Measurements from ENCODE around the gene ADAMTS14. TPM values are rescaled to one million over a fixed set of nuclear protein-coding genes. Genes with fewer than 3 reads are reported as not detected.

Gene ADAMTS14
- total RNA-seq, 1 experiment from 2014 or later, result 0.14 TPM

DNA sequence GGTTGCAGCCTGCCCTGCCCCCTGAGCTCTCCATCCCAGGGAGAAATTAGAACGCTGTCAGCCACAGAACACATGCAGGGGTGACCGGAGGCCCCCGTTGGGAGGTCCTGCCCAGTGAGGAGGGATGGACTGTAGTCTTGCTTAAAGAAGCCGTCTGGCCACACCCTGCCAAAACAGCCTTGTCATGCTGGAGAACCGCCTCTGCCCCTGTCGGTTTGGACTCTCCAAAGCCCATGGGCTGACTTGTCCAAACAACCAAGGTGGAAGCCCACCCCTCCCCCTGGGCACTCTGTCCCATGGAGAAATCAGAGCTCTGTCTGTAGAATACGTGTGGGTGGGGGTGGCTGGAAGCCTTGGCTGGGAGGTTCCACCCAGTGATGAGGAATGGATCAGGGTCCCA is 125.5 kb downstream of the ADAMTS14 start:
- no peak for DNase-seq
- Mint-ChIP-seq H3K4me3 (ENCODE audit: low read depth, unreplicated experiment) (no peak overlapping the region), H3K27ac (ENCODE audit: unreplicated experiment) (no peak overlapping the region), H3K27me3 (ENCODE audit: unreplicated experiment) (peaks cover 84% of the 10 kb centered on the region), H3K9me3 (ENCODE audit: low read depth, unreplicated experiment) (no peaks in the 10 kb centered on the region), H3K36me3 (ENCODE audit: insufficient read depth, unreplicated experiment) (no peaks in the 10 kb centered on the region), H3K4me1 (ENCODE audit: low read depth, unreplicated experiment) (no peaks in the 10 kb centered on the region)
- intact Hi-C loops (cut with micrococcal nuclease; ENCODE audit: unreplicated experiment), result no loop called here
- CTCF ChIA-PET, result no interaction called here
- no TSS peak for BruUV-seq (replicated peaks)
- TF ChIP-seq, protein P1, sequence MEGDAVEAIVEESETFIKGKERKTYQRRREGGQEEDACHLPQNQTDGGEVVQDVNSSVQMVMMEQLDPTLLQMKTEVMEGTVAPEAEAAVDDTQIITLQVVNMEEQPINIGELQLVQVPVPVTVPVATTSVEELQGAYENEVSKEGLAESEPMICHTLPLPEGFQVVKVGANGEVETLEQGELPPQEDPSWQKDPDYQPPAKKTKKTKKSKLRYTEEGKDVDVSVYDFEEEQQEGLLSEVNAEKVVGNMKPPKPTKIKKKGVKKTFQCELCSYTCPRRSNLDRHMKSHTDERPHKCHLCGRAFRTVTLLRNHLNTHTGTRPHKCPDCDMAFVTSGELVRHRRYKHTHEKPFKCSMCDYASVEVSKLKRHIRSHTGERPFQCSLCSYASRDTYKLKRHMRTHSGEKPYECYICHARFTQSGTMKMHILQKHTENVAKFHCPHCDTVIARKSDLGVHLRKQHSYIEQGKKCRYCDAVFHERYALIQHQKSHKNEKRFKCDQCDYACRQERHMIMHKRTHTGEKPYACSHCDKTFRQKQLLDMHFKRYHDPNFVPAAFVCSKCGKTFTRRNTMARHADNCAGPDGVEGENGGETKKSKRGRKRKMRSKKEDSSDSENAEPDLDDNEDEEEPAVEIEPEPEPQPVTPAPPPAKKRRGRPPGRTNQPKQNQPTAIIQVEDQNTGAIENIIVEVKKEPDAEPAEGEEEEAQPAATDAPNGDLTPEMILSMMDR (IDR thresholded peaks at IDR 0.05; ENCODE audit: unreplicated experiment), result no peak

DNA sequence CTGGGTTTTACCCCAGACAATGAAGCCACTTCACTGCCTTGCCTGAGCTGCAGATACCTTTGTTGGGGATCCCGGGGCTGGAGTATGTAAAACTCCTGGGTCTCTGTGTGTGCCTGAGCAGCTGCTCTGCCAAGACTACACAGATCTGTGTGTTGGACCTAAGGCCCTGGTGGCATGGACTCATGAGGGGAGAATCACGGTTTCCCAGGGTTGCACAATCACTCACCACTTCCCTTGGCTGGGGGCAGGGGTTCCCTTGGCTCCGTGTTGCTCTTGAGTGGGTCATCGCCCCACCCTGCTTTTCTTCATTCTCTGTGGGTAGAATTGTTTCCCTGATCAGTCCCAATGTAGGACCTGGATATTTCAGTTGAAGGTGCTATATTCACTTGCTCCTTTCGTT is 126.8 kb downstream of the ADAMTS14 start:
- Mint-ChIP-seq H3K4me3 (ENCODE audit: low read depth, unreplicated experiment) (no peak overlapping the region), H3K36me3 (ENCODE audit: insufficient read depth, unreplicated experiment) (no peaks in the 10 kb centered on the region), H3K27me3 (ENCODE audit: unreplicated experiment) (peaks cover 71% of the 10 kb centered on the region), H3K9me3 (ENCODE audit: low read depth, unreplicated experiment) (no peaks in the 10 kb centered on the region), H3K27ac (ENCODE audit: unreplicated experiment) (no peak overlapping the region), H3K4me1 (ENCODE audit: low read depth, unreplicated experiment) (peaks cover 3% of the 10 kb centered on the region)
- intact Hi-C loops (cut with micrococcal nuclease; ENCODE audit: unreplicated experiment), result no loop called here
- TF ChIP-seq, protein P1 (IDR thresholded peaks at IDR 0.05; ENCODE audit: unreplicated experiment), result no peak
- CTCF ChIA-PET, result interaction anchor here (0.5 kb wide), 1 partner anchor 409 kb away, joined by 4 read pairs; no protein-coding TSS in a partner anchor
- no peak for DNase-seq
- no TSS peak for BruUV-seq (replicated peaks)

DNA sequence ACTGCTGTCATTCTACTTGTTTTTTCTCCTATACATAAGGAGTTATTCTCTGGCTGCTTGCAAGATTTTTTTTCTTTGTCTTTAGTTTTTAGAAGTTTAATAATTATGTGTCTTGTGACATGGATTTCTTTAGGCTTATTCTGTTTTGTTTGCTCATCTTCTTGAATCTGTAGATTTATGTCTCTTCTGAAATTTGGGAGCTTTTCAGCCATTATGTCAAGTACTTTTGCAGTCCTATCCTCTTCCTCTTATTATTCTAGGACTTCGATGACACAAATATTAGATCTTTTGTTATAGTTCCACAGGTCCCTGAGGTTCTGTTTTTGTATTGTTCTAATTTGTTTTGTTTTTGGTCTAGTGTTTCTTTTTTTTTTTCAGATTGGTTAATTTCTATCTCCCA is 129.5 kb downstream of the ADAMTS14 start:
- intact Hi-C loops (cut with micrococcal nuclease; ENCODE audit: unreplicated experiment), result no loop called here
- CTCF ChIA-PET, result no interaction called here
- BruUV-seq (replicated peaks), result no TSS peak

DNA sequence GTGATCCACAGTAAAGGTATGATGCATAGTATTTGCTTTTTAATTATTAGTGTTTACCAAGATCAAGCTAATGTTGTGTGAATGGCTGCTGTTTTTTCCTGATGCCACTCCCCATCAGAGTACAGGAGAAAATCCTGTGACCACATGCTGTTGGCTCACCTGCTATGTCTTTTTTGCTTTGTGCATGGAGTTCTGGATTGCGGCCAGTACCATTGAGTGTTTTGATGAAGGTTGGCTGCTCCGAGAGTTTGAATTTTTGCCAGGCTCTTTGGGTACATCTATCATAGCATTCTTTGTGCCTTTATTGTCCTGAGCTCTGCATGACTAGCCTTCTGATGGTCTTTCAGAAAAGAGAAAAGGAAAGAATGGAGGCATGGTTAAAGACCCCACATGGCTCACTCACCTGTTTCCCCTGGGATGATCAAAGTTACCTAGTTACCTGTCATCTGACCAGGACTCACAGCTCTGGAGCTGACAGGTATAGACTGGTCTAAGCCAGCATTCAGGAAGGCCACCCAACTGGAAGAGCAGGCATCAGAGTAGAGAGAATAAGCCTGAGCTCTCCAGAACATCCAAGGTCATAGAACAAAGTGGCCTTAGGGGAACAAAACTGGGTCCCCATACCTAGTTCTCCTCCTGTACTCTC is 131.6 kb downstream of the ADAMTS14 start:
- peaks cover 49% of the 10 kb centered on the region for H3K27me3 Mint-ChIP-seq (ENCODE audit: unreplicated experiment)
- CTCF ChIA-PET, result no interaction called here
- H3K9me3 Mint-ChIP-seq (ENCODE audit: low read depth, unreplicated experiment), result no peaks in the 10 kb centered on the region
- BruUV-seq (replicated peaks), result no TSS peak
- DNase-seq, result no peak
- H3K4me1 Mint-ChIP-seq (ENCODE audit: low read depth, unreplicated experiment), result peaks cover 15% of the 10 kb centered on the region
- TF ChIP-seq, protein P1 (IDR thresholded peaks at IDR 0.05; ENCODE audit: unreplicated experiment), result no peak
- intact Hi-C loops (cut with micrococcal nuclease; ENCODE audit: unreplicated experiment), result no loop called here
- no peaks in the 10 kb centered on the region for H3K36me3 Mint-ChIP-seq (ENCODE audit: insufficient read depth, unreplicated experiment)
- no peak overlapping the region for H3K27ac Mint-ChIP-seq (ENCODE audit: unreplicated experiment)
- no peak overlapping the region for H3K4me3 Mint-ChIP-seq (ENCODE audit: low read depth, unreplicated experiment)

More for the DNA sequence above, 129.5 kb downstream of the ADAMTS14 start:
- H3K4me3 Mint-ChIP-seq (ENCODE audit: low read depth, unreplicated experiment), result no peak overlapping the region
- peaks cover 54% of the 10 kb centered on the region for H3K27me3 Mint-ChIP-seq (ENCODE audit: unreplicated experiment)
- TF ChIP-seq, protein P1 (IDR thresholded peaks at IDR 0.05; ENCODE audit: unreplicated experiment), result no peak
- peaks cover 15% of the 10 kb centered on the region for H3K4me1 Mint-ChIP-seq (ENCODE audit: low read depth, unreplicated experiment)
- DNase-seq, result no peak
- H3K9me3 Mint-ChIP-seq (ENCODE audit: low read depth, unreplicated experiment), result no peaks in the 10 kb centered on the region
- no peak overlapping the region for H3K27ac Mint-ChIP-seq (ENCODE audit: unreplicated experiment)
- H3K36me3 Mint-ChIP-seq (ENCODE audit: insufficient read depth, unreplicated experiment), result no peaks in the 10 kb centered on the region
